WTC11 (cell line): ENCODE results near the gene MDK. TPM values are rescaled to one million over a fixed set of nuclear protein-coding genes. Genes with fewer than 3 reads are reported as not detected.

ENCODE experiments used
- ATAC-seq: fragments of 200-7000 bp; cut with Tn5 transposase; 2 replicates; pipeline ENCODE4 v1.10.0; 2021; ENCODE audit warnings: mild to moderate bottlenecking, moderate library complexity
- CTCF ChIA-PET: fragments of 300-600 bp; sonication (Branson Sonifier 250); formaldehyde crosslinking; loops from one replicate; lab custom pipeline; 2021; ENCODE audit warnings: antibody characterized with exemption; lab: Charles Lee
- POLR2A ChIA-PET: fragments of 350-600 bp; sonication (Branson Sonifier 250); formaldehyde crosslinking; loops from one replicate; lab custom pipeline; 2021; ENCODE audit warnings: antibody characterized with exemption; lab: Charles Lee
- DNase-seq: peaks from one replicate; pipeline ENCODE4 v3.0.0; 2021; ENCODE audit warnings: low spot score
- H3K27ac Mint-ChIP-seq: 2 replicates; pipeline ENCODE4 v1.8.0; 2021; ENCODE audit warnings: mixed read lengths
- H3K27me3 Mint-ChIP-seq: 2 replicates; pipeline ENCODE4 v1.8.0; 2021; ENCODE audit warnings: low read depth, mild to moderate bottlenecking, moderate library complexity, mixed read lengths
- H3K36me3 Mint-ChIP-seq: 2 replicates; pipeline ENCODE4 v1.8.0; 2021; ENCODE audit warnings: mixed read lengths
- H3K4me1 Mint-ChIP-seq: 2 replicates; pipeline ENCODE4 v1.8.0; 2022; ENCODE audit warnings: mixed read lengths
- H3K4me3 Mint-ChIP-seq: 2 replicates; pipeline ENCODE4 v1.8.0; 2021; ENCODE audit warnings: mild to moderate bottlenecking, moderate library complexity, mixed read lengths
- H3K9me3 Mint-ChIP-seq: 2 replicates; pipeline ENCODE4 v1.8.0; 2021; ENCODE audit warnings: mixed read lengths
- ATF3 ChIP-seq: sonication (generic); formaldehyde crosslinking; conservative IDR thresholded peaks from 2 replicates; pipeline ENCODE4 v1.8.1; 2022; ENCODE audit warnings: mild to moderate bottlenecking, missing genetic modification reagents
- ATF6 ChIP-seq: sonication (generic); formaldehyde crosslinking; IDR thresholded peaks from 2 replicates; pipeline ENCODE4 v1.8.1; 2023; ENCODE audit warnings: mild to moderate bottlenecking, missing genetic modification reagents
- CREM ChIP-seq: sonication (generic); formaldehyde crosslinking; IDR thresholded peaks from 2 replicates; pipeline ENCODE4 v1.8.1; 2022; ENCODE audit warnings: mild to moderate bottlenecking, missing genetic modification reagents, moderate library complexity
- E2F4 ChIP-seq: sonication (generic); formaldehyde crosslinking; IDR thresholded peaks from 2 replicates; pipeline ENCODE4 v1.8.1; 2022; ENCODE audit warnings: low read depth, mild to moderate bottlenecking, moderate library complexity, missing genetic modification reagents, borderline replicate concordance
- GTF2I ChIP-seq: fragments of 250-450 bp; sonication (Bioruptor Pico); conservative IDR thresholded peaks from 2 replicates; pipeline ENCODE4 v1.4.0; 2021; ENCODE audit warnings: mild to moderate bottlenecking
- IRF1 ChIP-seq: sonication (generic); formaldehyde crosslinking; IDR thresholded peaks from 2 replicates; pipeline ENCODE4 v1.8.0; 2023; ENCODE audit warnings: missing genetic modification reagents
- JAZF1 ChIP-seq: fragments of 250-450 bp; sonication (Bioruptor Pico); IDR thresholded peaks from 2 replicates; pipeline ENCODE4 v1.9.0; 2021; ENCODE audit warnings: moderate library complexity, mild to moderate bottlenecking, inconsistent platforms
- MXD4 ChIP-seq: fragments of 250-450 bp; sonication (Bioruptor Pico); IDR thresholded peaks from 2 replicates; pipeline ENCODE4 v1.8.0; 2021; ENCODE audit warnings: mild to moderate bottlenecking, moderate library complexity, borderline replicate concordance
- MYBL2 ChIP-seq: sonication (generic); formaldehyde crosslinking; IDR thresholded peaks from 2 replicates; pipeline ENCODE4 v1.8.1; 2023; ENCODE audit warnings: mild to moderate bottlenecking, moderate library complexity, missing genetic modification reagents
- NFE2L1 ChIP-seq: sonication (generic); formaldehyde crosslinking; IDR thresholded peaks from 2 replicates; pipeline ENCODE4 v1.8.1; 2023; ENCODE audit warnings: missing genetic modification reagents
- PRRX2 ChIP-seq: fragments of 250-450 bp; sonication (Bioruptor Pico); IDR thresholded peaks from 2 replicates; pipeline ENCODE4 v1.8.0; 2021; ENCODE audit warnings: mild to moderate bottlenecking
- TP53 ChIP-seq: sonication (generic); formaldehyde crosslinking; IDR thresholded peaks from 2 replicates; pipeline ENCODE4 v1.8.1; 2023; ENCODE audit warnings: mild to moderate bottlenecking, missing genetic modification reagents
- ZNF121 ChIP-seq: sonication (generic); formaldehyde crosslinking; IDR thresholded peaks from 2 replicates; pipeline ENCODE4 v1.8.0; 2023; ENCODE audit warnings: missing genetic modification reagents
- ZNF219 ChIP-seq: sonication (generic); formaldehyde crosslinking; IDR thresholded peaks from 2 replicates; pipeline ENCODE4 v1.8.0; 2023; ENCODE audit warnings: missing genetic modification reagents, mild to moderate bottlenecking, borderline replicate concordance
- ZNF281 ChIP-seq: sonication (generic); formaldehyde crosslinking; IDR thresholded peaks from 2 replicates; pipeline ENCODE4 v1.8.0; 2023; ENCODE audit warnings: mild to moderate bottlenecking, missing genetic modification reagents
- ZNF317 ChIP-seq: sonication (generic); formaldehyde crosslinking; IDR thresholded peaks from 2 replicates; pipeline ENCODE4 v1.8.1; 2023; ENCODE audit warnings: low read depth, mild to moderate bottlenecking, moderate library complexity, missing genetic modification reagents, borderline replicate concordance
- ZNF425 ChIP-seq: fragments of 250-450 bp; sonication (Bioruptor Pico); conservative IDR thresholded peaks from 2 replicates; pipeline ENCODE4 v1.9.0; 2021; ENCODE audit warnings: mild to moderate bottlenecking
- ZNF512 ChIP-seq: sonication (generic); formaldehyde crosslinking; IDR thresholded peaks from 2 replicates; pipeline ENCODE4 v1.8.1; 2022; ENCODE audit warnings: missing genetic modification reagents, borderline replicate concordance
- ZNF532 ChIP-seq: fragments of 250-450 bp; sonication (Bioruptor Pico); IDR thresholded peaks from 2 replicates; pipeline ENCODE4 v1.9.0; 2021; ENCODE audit warnings: mild to moderate bottlenecking, borderline replicate concordance
- ZSCAN18 ChIP-seq: fragments of 250-450 bp; sonication (Bioruptor Pico); IDR thresholded peaks from 2 replicates; pipeline ENCODE4 v2.1.2; 2022; ENCODE audit warnings: mild to moderate bottlenecking, moderate library complexity
- total RNA-seq: library from RNA; stranded (reverse); gene quantifications from 3 replicates; pipeline ENCODE4 v1.2.3, GENCODE V29; 2021

MDK gene
- total RNA-seq, 1 experiment from 2014 or later = 560 TPM

GRCh38 chr11:46404476-46405017, 23.1 kb downstream of the MDK start:
- H3K27me3 Mint-ChIP-seq = no peaks in the 10 kb centered on the region
- H3K4me1 Mint-ChIP-seq = no peaks in the 10 kb centered on the region
- ChIA-PET CTCF (interaction anchor here (1.7 to 10.1 kb wide), 2 partner anchors 14 to 125 kb away, joined by 7 to 96 read pairs; partner anchors contain the start of gene CHRM4), POLR2A (no interaction called here)
- no peak; the same call in 1 of the 2 replicates for ATAC-seq
- peaks cover 14% of the 10 kb centered on the region for H3K36me3 Mint-ChIP-seq
- no peak overlapping the region for H3K4me3 Mint-ChIP-seq
- TF ChIP-seq TP53 (no peak), JAZF1 (CRISPR knock-in tag) (no peak), ZNF425 (no peak), ZNF532 (CRISPR knock-in tag) (no peak), ZNF317 (CRISPR knock-in tag) (no peak), ATF6 (CRISPR knock-in tag) (no peak), NFE2L1 (CRISPR knock-in tag) (no peak), IRF1 (CRISPR knock-in tag) (no peak), ZNF219 (CRISPR knock-in tag) (no peak), ATF3 (CRISPR knock-in tag) (no peak), ZNF512 (CRISPR knock-in tag) (no peak), CREM (no peak), ZNF281 (no peak), GTF2I (no peak), E2F4 (CRISPR knock-in tag) (no peak), MXD4 (no peak), PRRX2 (CRISPR knock-in tag) (no peak), ZNF121 (CRISPR knock-in tag) (no peak), ZSCAN18 (CRISPR knock-in tag) (no peak), MYBL2 (no peak)
- H3K27ac Mint-ChIP-seq = no peak overlapping the region
- no peak for DNase-seq
- H3K9me3 Mint-ChIP-seq = no peaks in the 10 kb centered on the region
